ENCODE data around the gene LNX1. TPM values are rescaled to one million over a fixed set of nuclear protein-coding genes. Genes with fewer than 3 reads are reported as not detected.

Gene LNX1
- under 1 TPM in 1 of 5 donors, not detected in 4; 0.45 TPM for total RNA-seq
- 0.13 TPM for total RNA-seq (2013)
- 0 to 0.28 (median 0.09) reads per million in 29 experiments for total RNA-seq

DNA sequence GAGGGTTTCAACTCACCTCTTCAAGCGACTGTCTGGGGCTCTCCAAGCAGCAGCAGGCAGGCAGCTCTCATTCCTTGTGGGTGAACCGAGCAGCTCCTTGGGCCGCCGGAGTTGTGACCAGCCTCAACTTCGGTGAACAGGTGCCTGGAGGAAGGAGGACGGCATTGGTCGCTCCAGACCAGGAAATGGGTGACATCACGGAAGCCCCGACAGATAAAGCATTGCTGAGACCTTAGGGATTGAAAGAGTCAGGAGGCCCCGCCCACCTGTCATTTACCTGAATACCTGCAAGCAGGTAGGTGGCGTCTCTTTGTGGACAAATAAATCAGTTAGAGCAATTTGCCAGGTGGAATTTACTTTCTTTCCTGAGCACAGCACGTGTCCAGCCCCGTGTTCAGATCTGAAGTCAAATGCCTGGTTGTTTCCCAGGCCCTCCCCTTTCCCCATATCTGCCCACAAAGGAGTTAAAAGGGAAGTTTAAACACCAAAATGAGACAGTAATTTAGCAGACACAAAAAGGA, at the start of gene LNX1:
Gene LNX1, minus strand, starts transcription at position 115 of the 521 bp plus-strand sequence. CDS start 17,484 bp downstream, outside the sequence.
- H3K27me3 Mint-ChIP-seq = peaks cover 36 to 50% of the 10 kb centered on the region in 2 donors
- Histone ChIP-seq H3K9me3 (no peaks in the 10 kb centered on the region), H3K36me3 (ENCODE audit: control insufficient read depth in 2 of 2, extremely low read depth in 1 of 2, insufficient read depth in 1 of 2, low read length in 1 of 2) (no peaks in the 10 kb centered on the region), H3K4me3 (ENCODE audit: control insufficient read depth in 1 of 2, extremely low read depth in 1 of 2, low read length in 1 of 2) (no peak within 1 kb of the TSS), H3K27me3 (replicated peaks in 1 of 2; ENCODE audit: control insufficient read depth in 2 of 2, extremely low read depth in 1 of 2, insufficient read depth in 2 of 2, low read length in 1 of 2) (peaks cover 0 to 25% of the 10 kb centered on the region in 2 experiments), H3K4me1 (ENCODE audit: control insufficient read depth in 1 of 2, extremely low read depth in 1 of 2, insufficient read depth in 2 of 2, low read length in 2 of 2) (peaks cover 0 to 5% of the 10 kb centered on the region in 2 experiments), H3K27ac (ENCODE audit: low read length) (no peak within 1 kb of the TSS)
- peaks cover 3 to 18% (median 9%) of the 10 kb centered on the region in 3 donors for H3K4me1 Mint-ChIP-seq
- ChIA-PET CTCF (no interaction called here), POLR2A (no interaction called here)
- DNase-seq (peak in 1 of 35 experiments; percentile 3), ATAC-seq (replicated peaks in 1 of 4) (no peak)
- no peaks in the 10 kb centered on the region for H3K36me3 Mint-ChIP-seq
- peak within 1 kb of the TSS in 1 of 2 donors; percentile 14 for H3K27ac Mint-ChIP-seq
- no peaks in the 10 kb centered on the region for H3K9me3 Mint-ChIP-seq
- 33% methylated on average over 8 of the region's 13 CpGs for WGBS (ENCODE audit: insufficient coverage)
- peak within 1 kb of the TSS in 2 of 3 donors; percentile 10 to 55 for H3K4me3 Mint-ChIP-seq

GRCh38 chr4:53640576-53641453, 49.5 kb upstream of the LNX1 start:
- no peaks in the 10 kb centered on the region for H3K36me3 ChIP-seq (ENCODE audit: control insufficient read depth in 2 of 2, extremely low read depth in 1 of 2, insufficient read depth in 1 of 2, low read length in 1 of 2)
- no peaks in the 10 kb centered on the region for H3K4me1 ChIP-seq (ENCODE audit: control insufficient read depth in 1 of 2, extremely low read depth in 1 of 2, insufficient read depth in 2 of 2, low read length in 2 of 2)
- DNase-seq (no peak), ATAC-seq (replicated peaks in 1 of 4) (no peak)
- ChIA-PET POLR2A (no interaction called here), CTCF (no interaction called here)
- H3K4me3 ChIP-seq (ENCODE audit: control insufficient read depth in 1 of 2, extremely low read depth in 1 of 2, low read length in 1 of 2) = no peak overlapping the region
- H3K27ac Mint-ChIP-seq = no peak overlapping the region
- WGBS (ENCODE audit: insufficient coverage) = 86% methylated on average over 8 of the region's 10 CpGs
- no peaks in the 10 kb centered on the region for H3K9me3 Mint-ChIP-seq
- H3K27ac ChIP-seq (ENCODE audit: low read length) = no peak overlapping the region
- H3K36me3 Mint-ChIP-seq = no peaks in the 10 kb centered on the region
- peaks cover 4 to 8% of the 10 kb centered on the region in 2 donors for H3K27me3 Mint-ChIP-seq
- H3K9me3 ChIP-seq = no peaks in the 10 kb centered on the region
- H3K27me3 ChIP-seq (replicated peaks in 1 of 2; ENCODE audit: control insufficient read depth in 2 of 2, extremely low read depth in 1 of 2, insufficient read depth in 2 of 2, low read length in 1 of 2) = no peaks in the 10 kb centered on the region
- H3K4me3 Mint-ChIP-seq = no peak overlapping the region
- no peaks in the 10 kb centered on the region for H3K4me1 Mint-ChIP-seq

- no peaks in the 10 kb centered on the region for H3K4me1 ChIP-seq (ENCODE audit: control insufficient read depth in 1 of 2, extremely low read depth in 1 of 2, insufficient read depth in 2 of 2, low read length in 2 of 2)
- no peaks in the 10 kb centered on the region for H3K36me3 ChIP-seq (ENCODE audit: control insufficient read depth in 2 of 2, extremely low read depth in 1 of 2, insufficient read depth in 1 of 2, low read length in 1 of 2)
- H3K4me3 ChIP-seq (ENCODE audit: control insufficient read depth in 1 of 2, extremely low read depth in 1 of 2, low read length in 1 of 2) = no peak overlapping the region
- H3K9me3 Mint-ChIP-seq = no peaks in the 10 kb centered on the region
- H3K9me3 ChIP-seq = no peaks in the 10 kb centered on the region
- H3K4me1 Mint-ChIP-seq = no peaks in the 10 kb centered on the region
- no peak overlapping the region for H3K27ac Mint-ChIP-seq
- H3K4me3 Mint-ChIP-seq = no peak overlapping the region
- ChIA-PET POLR2A (no interaction called here), CTCF (no interaction called here)
- no peaks in the 10 kb centered on the region for H3K36me3 Mint-ChIP-seq
- DNase-seq (no peak), ATAC-seq (replicated peaks in 1 of 4) (no peak)
- H3K27me3 ChIP-seq (replicated peaks in 1 of 2; ENCODE audit: control insufficient read depth in 2 of 2, extremely low read depth in 1 of 2, insufficient read depth in 2 of 2, low read length in 1 of 2) = peaks cover 0 to 10% of the 10 kb centered on the region in 2 experiments
- peaks cover 6 to 9% of the 10 kb centered on the region in 2 donors for H3K27me3 Mint-ChIP-seq
- H3K27ac ChIP-seq (ENCODE audit: low read length) = no peak overlapping the region
Measured at GRCh38 chr4:53638919-53639318, 47.6 kb upstream of the LNX1 start.

GRCh38 chr4:53637348-53637747, 46.1 kb upstream of the LNX1 start:
- peaks cover 0 to 10% of the 10 kb centered on the region in 2 experiments for H3K27me3 ChIP-seq (replicated peaks in 1 of 2; ENCODE audit: control insufficient read depth in 2 of 2, extremely low read depth in 1 of 2, insufficient read depth in 2 of 2, low read length in 1 of 2)
- H3K36me3 Mint-ChIP-seq = no peaks in the 10 kb centered on the region
- no peak overlapping the region for H3K27ac Mint-ChIP-seq
- no peak for ATAC-seq (replicated peaks in 1 of 4)
- H3K27me3 Mint-ChIP-seq = peaks cover 16 to 19% of the 10 kb centered on the region in 2 donors
- H3K36me3 ChIP-seq (ENCODE audit: control insufficient read depth in 2 of 2, extremely low read depth in 1 of 2, insufficient read depth in 1 of 2, low read length in 1 of 2) = no peaks in the 10 kb centered on the region
- no peak overlapping the region for H3K4me3 ChIP-seq (ENCODE audit: control insufficient read depth in 1 of 2, extremely low read depth in 1 of 2, low read length in 1 of 2)
- H3K4me3 Mint-ChIP-seq = no peak overlapping the region
- WGBS (ENCODE audit: insufficient coverage) = no CpG with 5 or more reads among the region's 1 CpG
- DNase-seq = no peak
- no peaks in the 10 kb centered on the region for H3K4me1 Mint-ChIP-seq
- H3K27ac ChIP-seq (ENCODE audit: low read length) = no peak overlapping the region
- no peaks in the 10 kb centered on the region for H3K9me3 ChIP-seq
- ChIA-PET CTCF (interaction anchor here in 1 of 2 donors (0.7 kb wide), 1 partner anchor 1049 kb away, joined by 3 read pairs; no protein-coding TSS in a partner anchor), POLR2A (no interaction called here)
- H3K9me3 Mint-ChIP-seq = no peaks in the 10 kb centered on the region
- no peaks in the 10 kb centered on the region for H3K4me1 ChIP-seq (ENCODE audit: control insufficient read depth in 1 of 2, extremely low read depth in 1 of 2, insufficient read depth in 2 of 2, low read length in 2 of 2)

GRCh38 chr4:53635697-53636483, 44.6 kb upstream of the LNX1 start:
- WGBS (ENCODE audit: insufficient coverage) = no CpG with 5 or more reads among the region's 5 CpGs
- Histone ChIP-seq H3K27me3 (replicated peaks in 1 of 2; ENCODE audit: control insufficient read depth in 2 of 2, extremely low read depth in 1 of 2, insufficient read depth in 2 of 2, low read length in 1 of 2) (peaks cover 0 to 15% of the 10 kb centered on the region in 2 experiments), H3K4me1 (ENCODE audit: control insufficient read depth in 1 of 2, extremely low read depth in 1 of 2, insufficient read depth in 2 of 2, low read length in 2 of 2) (no peaks in the 10 kb centered on the region), H3K4me3 (ENCODE audit: control insufficient read depth in 1 of 2, extremely low read depth in 1 of 2, low read length in 1 of 2) (no peak overlapping the region), H3K27ac (ENCODE audit: low read length) (no peak overlapping the region), H3K36me3 (ENCODE audit: control insufficient read depth in 2 of 2, extremely low read depth in 1 of 2, insufficient read depth in 1 of 2, low read length in 1 of 2) (no peaks in the 10 kb centered on the region), H3K9me3 (no peaks in the 10 kb centered on the region)
- ChIA-PET CTCF (no interaction called here), POLR2A (interaction anchor here in 1 of 2 donors (0.5 kb wide), 1 partner anchor 579 kb away, joined by 10 read pairs; no protein-coding TSS in a partner anchor)
- H3K4me3 Mint-ChIP-seq = no peak overlapping the region
- no peak for DNase-seq
- no peaks in the 10 kb centered on the region for H3K9me3 Mint-ChIP-seq
- peaks cover 16 to 19% of the 10 kb centered on the region in 2 donors for H3K27me3 Mint-ChIP-seq
- no peak overlapping the region for H3K27ac Mint-ChIP-seq
- no peak for ATAC-seq (replicated peaks in 1 of 4)
- H3K4me1 Mint-ChIP-seq = no peaks in the 10 kb centered on the region
- no peaks in the 10 kb centered on the region for H3K36me3 Mint-ChIP-seq

DNA sequence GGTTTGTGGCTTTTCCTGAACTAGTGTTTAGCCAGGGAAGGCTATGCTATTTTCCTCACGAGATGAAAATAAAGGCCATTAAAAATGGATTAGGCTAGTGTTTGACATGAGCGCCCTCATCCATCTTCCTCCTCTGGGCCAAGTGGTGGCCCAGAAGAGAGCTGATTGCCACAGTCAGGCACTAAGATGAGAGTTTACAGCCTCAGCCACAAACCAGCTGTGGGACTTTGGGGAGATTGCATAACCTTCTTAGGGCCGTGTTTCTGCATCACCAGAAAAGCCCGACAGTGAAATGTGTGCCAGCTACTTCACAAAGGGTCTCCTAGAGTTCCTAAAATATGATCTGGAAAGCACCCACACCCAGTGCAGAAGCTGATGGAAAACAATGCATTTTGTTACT, 42.3 kb upstream of the LNX1 start:
- ChIA-PET CTCF (no interaction called here), POLR2A (no interaction called here)
- no peak for ATAC-seq (replicated peaks in 1 of 4)
- H3K9me3 Mint-ChIP-seq = no peaks in the 10 kb centered on the region
- no peaks in the 10 kb centered on the region for H3K4me1 Mint-ChIP-seq
- no peak for DNase-seq
- H3K36me3 Mint-ChIP-seq = no peaks in the 10 kb centered on the region
- peaks cover 20 to 23% of the 10 kb centered on the region in 2 donors for H3K27me3 Mint-ChIP-seq
- Histone ChIP-seq H3K9me3 (no peaks in the 10 kb centered on the region), H3K27ac (ENCODE audit: low read length) (no peak overlapping the region), H3K4me1 (ENCODE audit: control insufficient read depth in 1 of 2, extremely low read depth in 1 of 2, insufficient read depth in 2 of 2, low read length in 2 of 2) (no peaks in the 10 kb centered on the region), H3K4me3 (ENCODE audit: control insufficient read depth in 1 of 2, extremely low read depth in 1 of 2, low read length in 1 of 2) (no peak overlapping the region), H3K36me3 (ENCODE audit: control insufficient read depth in 2 of 2, extremely low read depth in 1 of 2, insufficient read depth in 1 of 2, low read length in 1 of 2) (no peaks in the 10 kb centered on the region), H3K27me3 (replicated peaks in 1 of 2; ENCODE audit: control insufficient read depth in 2 of 2, extremely low read depth in 1 of 2, insufficient read depth in 2 of 2, low read length in 1 of 2) (peaks cover 0 to 19% of the 10 kb centered on the region in 2 experiments)
- H3K4me3 Mint-ChIP-seq = no peak overlapping the region
- H3K27ac Mint-ChIP-seq = no peak overlapping the region
- 31% methylated on average over 3 of the region's 4 CpGs for WGBS (ENCODE audit: insufficient coverage)
